Astrocyte (in vitro differentiated cells and primary cell): ENCODE measurements around the gene CCDC196. TPM values are rescaled to one million over a fixed set of nuclear protein-coding genes. Genes with fewer than 3 reads are reported as not detected.

Experiments used
- DNase-seq: peaks from one replicate; pipeline ENCODE4 v3.0.0-alpha.2; 2010; ENCODE audit warnings: low read depth
- FAIRE-seq: peaks from 2 replicates; lab custom pipeline; 2011; peaks lifted over from hg19 to GRCh38; lab: Jason Lieb, UNC
- H2AFZ ChIP-seq: 2 replicates; pipeline ENCODE4 v1.6.0; 2012; ENCODE audit warnings: low read depth, low read length, inconsistent platforms
- H3K27ac ChIP-seq: 2 replicates; pipeline ENCODE4 v1.5.1; 2011; ENCODE audit warnings: low read depth, low read length, inconsistent platforms
- H3K27me3 ChIP-seq: 2 replicates; pipeline ENCODE4 v1.6.0; 2011; ENCODE audit warnings: low read length, inconsistent platforms; ENCODE audit not compliant: insufficient read depth
- H3K36me3 ChIP-seq: 2 replicates; pipeline ENCODE4 v1.5.1; 2011; ENCODE audit warnings: low read length, inconsistent platforms; ENCODE audit not compliant: insufficient read depth
- H3K4me1 ChIP-seq: 2 replicates; pipeline ENCODE4 v1.5.1; 2011; ENCODE audit warnings: low read length, inconsistent platforms; ENCODE audit not compliant: insufficient read depth
- H3K4me2 ChIP-seq: 2 replicates; pipeline ENCODE4 v1.6.0; 2012; ENCODE audit warnings: low read length, inconsistent platforms
- H3K4me3 ChIP-seq: 2 replicates; pipeline ENCODE4 v1.5.1; 2011; ENCODE audit warnings: low read depth, mild to moderate bottlenecking, low read length, inconsistent platforms; ENCODE audit not compliant: insufficient read depth
- H3K79me2 ChIP-seq: 2 replicates; pipeline ENCODE4 v1.6.0; 2012; ENCODE audit warnings: mild to moderate bottlenecking, low read length, inconsistent platforms; ENCODE audit not compliant: insufficient read depth
- H3K9ac ChIP-seq: 2 replicates; pipeline ENCODE4 v1.6.0; 2012; ENCODE audit warnings: mild to moderate bottlenecking, low read length, inconsistent platforms
- H3K9me3 ChIP-seq: 2 replicates; pipeline ENCODE4 v1.5.1; 2012; ENCODE audit warnings: low read depth, mild to moderate bottlenecking, low read length, inconsistent platforms; ENCODE audit not compliant: insufficient read depth
- H4K20me1 ChIP-seq: 2 replicates; pipeline ENCODE4 v1.6.0; 2012; ENCODE audit warnings: low read length, inconsistent platforms; ENCODE audit not compliant: insufficient read depth
- H3K27ac Mint-ChIP-seq: one replicate; pipeline ENCODE4 v1.8.0; 2021; ENCODE audit warnings: mild to moderate bottlenecking, mixed read lengths; ENCODE audit not compliant: unreplicated experiment
- H3K27me3 Mint-ChIP-seq: one replicate; pipeline ENCODE4 v1.8.0; 2021; ENCODE audit warnings: low read depth, mixed read lengths; ENCODE audit not compliant: unreplicated experiment
- H3K36me3 Mint-ChIP-seq: one replicate; pipeline ENCODE4 v1.8.0; 2021; ENCODE audit warnings: low read depth, mixed read lengths; ENCODE audit not compliant: unreplicated experiment
- H3K4me1 Mint-ChIP-seq: one replicate; pipeline ENCODE4 v1.8.0; 2021; ENCODE audit warnings: low read depth, mixed read lengths; ENCODE audit not compliant: unreplicated experiment
- H3K4me3 Mint-ChIP-seq: one replicate; pipeline ENCODE4 v1.8.0; 2021; ENCODE audit warnings: mild to moderate bottlenecking, moderate library complexity, mixed read lengths; ENCODE audit not compliant: unreplicated experiment
- H3K9me3 Mint-ChIP-seq: one replicate; pipeline ENCODE4 v1.8.0; 2021; ENCODE audit warnings: mild to moderate bottlenecking, mixed read lengths; ENCODE audit not compliant: unreplicated experiment
- EZH2 ChIP-seq: IDR thresholded peaks from 2 replicates; pipeline ENCODE4 v1.6.1; 2012; ENCODE audit warnings: mild to moderate bottlenecking, low read length, inconsistent platforms; ENCODE audit not compliant: insufficient read depth
- total RNA-seq: library from RNA; stranded (reverse); gene quantifications from 2 replicates; pipeline ENCODE4 v1.2.1, GENCODE V29; 2021
- TF ChIP-seq, protein P1 (sequence below): IDR thresholded peaks from 2 replicates; pipeline ENCODE4 v1.5.1; 2011; ENCODE audit warnings: low read depth, mild to moderate bottlenecking, inconsistent platforms, low read length, moderate library complexity; ENCODE audit not compliant: insufficient read depth

The CCDC196 gene
- total RNA-seq, 1 donor from 2014 or later = not detected

DNA sequence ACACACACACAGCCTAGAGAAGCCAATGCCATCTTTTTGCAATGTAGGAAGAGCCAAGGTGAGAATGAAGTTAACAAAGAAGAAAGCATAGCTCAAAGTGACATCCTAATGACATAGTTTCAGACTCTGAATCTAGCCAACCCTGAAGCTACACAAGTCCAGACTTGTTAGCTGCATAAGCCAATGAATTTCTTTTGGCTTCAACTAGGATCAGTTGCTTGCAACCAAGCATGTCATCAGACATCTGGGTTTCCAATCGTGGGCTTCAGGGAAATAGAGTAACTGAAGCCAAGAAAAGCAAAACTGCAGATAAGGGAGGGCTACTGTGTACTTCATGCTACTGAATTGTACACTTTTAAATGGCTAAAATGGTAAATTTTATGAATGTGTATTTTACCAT lies 17.4 kb downstream of the CCDC196 start:
- peaks cover under 1% of the 10 kb centered on the region for H3K79me2 ChIP-seq
- H3K36me3 Mint-ChIP-seq = no peaks in the 10 kb centered on the region
- no peaks in the 10 kb centered on the region for H4K20me1 ChIP-seq
- DNase-seq = peak; percentile 89
- no peak overlapping the region for H3K4me3 Mint-ChIP-seq
- H3K27ac Mint-ChIP-seq = no peak overlapping the region
- no peak overlapping the region for H2AFZ ChIP-seq
- peaks cover 3% of the 10 kb centered on the region for H3K4me1 Mint-ChIP-seq
- H3K4me2 ChIP-seq = no peak overlapping the region
- H3K27me3 ChIP-seq = no peaks in the 10 kb centered on the region
- H3K4me3 ChIP-seq = no peak overlapping the region
- H3K27me3 Mint-ChIP-seq = no peaks in the 10 kb centered on the region
- H3K27ac ChIP-seq = no peak overlapping the region
- peaks cover 2% of the 10 kb centered on the region for H3K4me1 ChIP-seq
- TF ChIP-seq, protein P1, sequence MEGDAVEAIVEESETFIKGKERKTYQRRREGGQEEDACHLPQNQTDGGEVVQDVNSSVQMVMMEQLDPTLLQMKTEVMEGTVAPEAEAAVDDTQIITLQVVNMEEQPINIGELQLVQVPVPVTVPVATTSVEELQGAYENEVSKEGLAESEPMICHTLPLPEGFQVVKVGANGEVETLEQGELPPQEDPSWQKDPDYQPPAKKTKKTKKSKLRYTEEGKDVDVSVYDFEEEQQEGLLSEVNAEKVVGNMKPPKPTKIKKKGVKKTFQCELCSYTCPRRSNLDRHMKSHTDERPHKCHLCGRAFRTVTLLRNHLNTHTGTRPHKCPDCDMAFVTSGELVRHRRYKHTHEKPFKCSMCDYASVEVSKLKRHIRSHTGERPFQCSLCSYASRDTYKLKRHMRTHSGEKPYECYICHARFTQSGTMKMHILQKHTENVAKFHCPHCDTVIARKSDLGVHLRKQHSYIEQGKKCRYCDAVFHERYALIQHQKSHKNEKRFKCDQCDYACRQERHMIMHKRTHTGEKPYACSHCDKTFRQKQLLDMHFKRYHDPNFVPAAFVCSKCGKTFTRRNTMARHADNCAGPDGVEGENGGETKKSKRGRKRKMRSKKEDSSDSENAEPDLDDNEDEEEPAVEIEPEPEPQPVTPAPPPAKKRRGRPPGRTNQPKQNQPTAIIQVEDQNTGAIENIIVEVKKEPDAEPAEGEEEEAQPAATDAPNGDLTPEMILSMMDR = no peak
- no peak for TF ChIP-seq EZH2
- no peaks in the 10 kb centered on the region for H3K36me3 ChIP-seq
- no peaks in the 10 kb centered on the region for H3K9me3 Mint-ChIP-seq
- H3K9me3 ChIP-seq = no peaks in the 10 kb centered on the region
- no peak overlapping the region for H3K9ac ChIP-seq
- no peak for FAIRE-seq

DNA sequence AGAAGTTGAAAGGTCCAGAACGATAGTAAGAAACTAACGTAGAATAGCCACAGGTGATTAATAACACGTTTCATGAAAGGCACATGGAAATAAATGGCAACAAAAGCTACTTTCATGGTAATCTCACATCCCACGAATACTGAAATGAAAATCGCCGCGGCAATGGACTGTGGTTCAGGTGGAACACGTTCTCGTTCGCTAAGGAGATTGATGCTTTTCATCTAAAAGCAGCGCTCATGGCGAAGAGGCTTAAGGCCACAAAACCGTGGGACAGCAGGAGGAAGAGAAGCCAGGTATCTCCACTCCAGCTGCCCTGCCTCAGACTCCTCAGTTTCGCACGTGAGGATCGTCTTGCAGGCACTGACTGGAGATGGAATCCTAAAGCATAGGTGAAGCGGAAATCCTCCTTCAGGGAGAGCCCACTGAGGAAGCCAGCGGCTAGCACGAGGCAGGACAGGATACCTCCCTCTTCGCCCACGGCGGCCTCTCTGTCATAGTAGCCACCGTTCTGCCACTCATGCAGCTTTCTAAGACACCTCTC lies 21.1 kb downstream of the CCDC196 start:
- Histone ChIP-seq H3K4me3 (peak overlapping the region; percentile 94), H3K4me1 (peaks cover 2% of the 10 kb centered on the region), H3K27ac (peak overlapping the region; percentile 57), H2AFZ (peak overlapping the region; percentile 97), H3K27me3 (no peaks in the 10 kb centered on the region), H3K9ac (peak overlapping the region; percentile 81), H3K4me2 (peak overlapping the region; percentile 91), H3K36me3 (no peaks in the 10 kb centered on the region), H4K20me1 (peaks cover 29% of the 10 kb centered on the region), H3K79me2 (peaks cover 31% of the 10 kb centered on the region), H3K9me3 (no peaks in the 10 kb centered on the region)
- Mint-ChIP-seq H3K27ac (peak overlapping the region; percentile 41), H3K4me3 (peak overlapping the region; percentile 94), H3K9me3 (no peaks in the 10 kb centered on the region), H3K27me3 (peaks cover 4% of the 10 kb centered on the region), H3K36me3 (no peaks in the 10 kb centered on the region), H3K4me1 (peaks cover 3% of the 10 kb centered on the region)
- FAIRE-seq (no peak), DNase-seq (no peak)
- TF ChIP-seq, protein P1 = no peak
- no peak for TF ChIP-seq EZH2
